T-helper 2 cell treated with Interferon-gamma antibody and Interleukin-4, amounts not matched to agents 100 ng/mL and 5 ng/mL, for 36 hours (primary cell): Measurements from ENCODE around the gene LMTK3. TPM values are rescaled to one million over a fixed set of nuclear protein-coding genes. Genes with fewer than 3 reads are reported as not detected.

ENCODE experiments used
- intact Hi-C: fragments of 100-400 bp; cut with micrococcal nuclease; formaldehyde crosslinking; loops from one replicate; pipeline ENCODE4 v1.15.1; 2023
- total RNA-seq: library from RNA; stranded (reverse); gene quantifications from 2 replicates; pipeline ENCODE4 v1.2.3, GENCODE V29; 2022

LMTK3 gene
- total RNA-seq, 1 donor from 2014 or later = 3.4 TPM

DNA sequence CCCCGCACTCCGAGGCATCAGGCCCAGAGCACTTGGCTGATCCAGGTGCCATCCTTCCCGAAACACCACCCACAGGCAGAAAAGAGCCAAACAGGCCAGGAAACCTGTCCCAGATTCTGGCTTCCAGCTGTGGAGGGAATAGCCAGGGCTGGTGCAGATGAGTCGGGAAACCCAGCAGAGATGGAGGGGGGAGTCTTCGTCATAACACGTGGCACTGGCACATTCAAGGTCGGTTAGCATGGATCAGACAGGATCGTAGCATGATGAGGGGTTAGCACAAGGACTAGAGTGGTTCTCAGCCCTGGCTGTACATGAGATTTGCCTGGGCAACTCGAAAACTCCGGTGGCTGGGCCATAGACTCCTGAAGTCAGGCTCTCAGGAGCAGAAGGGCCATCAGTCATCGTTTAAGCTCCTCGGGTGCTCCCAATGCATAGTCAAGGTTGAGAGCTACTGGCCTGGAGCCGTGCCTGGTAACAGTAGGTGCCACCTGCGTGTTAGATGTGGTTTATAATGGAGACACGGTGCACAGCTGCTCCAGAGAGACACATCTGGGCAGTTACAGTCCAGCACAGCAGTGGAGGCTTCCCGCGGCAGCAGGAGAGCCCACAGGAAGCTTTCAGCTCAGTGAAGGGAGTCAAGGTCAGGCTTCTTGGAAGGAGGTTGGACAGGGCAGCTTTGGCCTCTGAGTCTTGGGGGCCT, 36.1 kb downstream of the LMTK3 start:
- intact Hi-C loops = no loop called here

DNA sequence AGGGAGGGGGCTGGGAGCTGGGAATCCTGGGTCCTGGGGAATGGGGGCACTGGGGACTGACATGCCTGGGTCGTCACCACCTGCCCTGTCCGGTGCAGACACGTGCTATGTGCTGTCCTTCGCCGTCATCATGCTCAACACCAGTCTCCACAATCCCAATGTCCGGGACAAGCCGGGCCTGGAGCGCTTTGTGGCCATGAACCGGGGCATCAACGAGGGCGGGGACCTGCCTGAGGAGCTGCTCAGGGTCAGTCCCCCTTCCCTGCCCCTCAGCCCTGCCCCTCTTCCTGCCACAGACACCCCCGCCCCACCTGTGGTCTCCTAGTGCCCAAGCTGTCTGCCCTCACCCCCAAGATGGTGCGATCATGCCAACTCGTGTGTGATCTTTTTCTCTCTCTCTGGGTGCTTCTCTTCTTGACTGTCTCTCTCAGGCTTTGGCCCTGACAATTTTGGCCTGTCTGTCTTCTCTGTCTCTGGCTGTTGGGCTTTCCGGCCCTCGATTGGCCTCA, 37.5 kb downstream of the LMTK3 start:
- intact Hi-C loops = no loop called here

DNA sequence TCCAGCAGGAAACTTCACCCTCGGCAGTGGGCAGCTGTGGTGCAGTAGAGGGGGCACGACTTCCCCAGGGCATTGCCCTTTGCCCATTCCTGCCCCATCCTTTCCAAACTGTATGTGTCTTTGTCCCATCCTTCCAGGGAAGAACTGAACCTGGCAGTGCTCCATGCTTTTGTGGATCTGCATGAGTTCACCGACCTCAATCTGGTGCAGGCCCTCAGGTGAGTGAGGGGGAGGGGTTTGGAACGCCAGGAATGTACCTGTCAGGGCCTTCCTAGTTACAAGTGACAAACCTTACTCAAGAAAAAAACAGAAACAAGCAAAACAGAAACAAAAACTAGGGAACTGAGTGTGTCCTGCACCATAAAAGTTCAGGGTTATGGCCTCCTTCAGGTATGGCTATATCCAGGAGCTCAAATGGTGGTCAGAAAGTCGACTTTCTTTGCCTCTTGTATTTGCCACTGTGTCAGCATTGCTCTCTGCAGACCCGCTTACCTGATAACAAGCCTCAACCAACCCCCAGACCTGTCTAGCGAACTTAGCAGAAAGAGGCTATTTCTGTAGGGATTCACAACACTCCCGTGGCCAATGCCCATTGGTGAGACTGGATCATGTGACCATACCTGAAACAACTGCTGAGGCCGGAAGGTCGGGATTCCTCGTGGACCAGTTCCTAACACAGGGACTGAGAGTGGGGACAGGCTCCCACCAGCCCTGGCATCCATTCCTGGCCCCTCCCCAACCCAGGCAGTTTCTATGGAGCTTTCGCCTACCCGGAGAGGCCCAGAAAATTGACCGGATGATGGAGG, 38.3 kb downstream of the LMTK3 start:
- intact Hi-C loops = no loop called here

DNA sequence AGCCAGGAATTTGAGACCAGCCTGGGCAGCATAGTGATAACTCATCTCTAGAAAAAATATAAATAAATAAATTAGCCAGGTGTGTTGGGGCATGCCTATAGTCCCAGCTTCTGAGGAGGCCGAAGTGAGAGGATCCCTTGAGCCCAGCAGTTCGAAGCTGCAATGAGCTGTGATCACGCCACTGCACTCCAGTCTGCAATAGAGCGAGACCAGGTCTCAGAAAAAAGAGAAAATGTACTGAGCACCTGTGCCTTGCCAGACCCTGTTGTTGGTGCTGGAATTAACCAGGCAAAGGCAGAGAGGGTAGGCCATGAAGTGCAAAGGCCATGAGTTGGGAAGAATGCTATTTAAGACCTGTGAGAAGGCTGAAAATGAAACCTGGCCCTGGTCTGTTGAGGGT, 39.8 kb downstream of the LMTK3 start:
- intact Hi-C loops = no loop called here

DNA sequence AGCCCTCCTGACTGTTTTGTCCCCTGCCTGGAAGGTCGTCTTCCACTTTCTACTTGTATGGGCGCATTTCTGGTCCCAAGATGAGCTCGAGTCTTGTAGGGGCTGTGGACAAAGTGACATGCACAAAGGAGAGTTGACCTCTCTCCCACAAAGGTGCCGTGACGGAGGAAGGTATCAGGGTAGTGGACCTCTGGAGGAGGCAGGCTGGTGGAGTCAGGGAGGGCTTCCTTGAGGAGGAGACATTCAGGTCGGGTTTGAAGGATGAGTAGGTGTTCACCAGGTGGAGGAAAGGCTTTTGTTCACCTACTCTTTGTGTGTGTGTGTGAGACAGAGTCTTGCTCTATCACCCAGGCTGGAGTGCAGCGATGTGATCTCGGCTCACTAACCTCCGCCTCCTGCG, 40.8 kb downstream of the LMTK3 start:
- intact Hi-C loops = no loop called here

DNA sequence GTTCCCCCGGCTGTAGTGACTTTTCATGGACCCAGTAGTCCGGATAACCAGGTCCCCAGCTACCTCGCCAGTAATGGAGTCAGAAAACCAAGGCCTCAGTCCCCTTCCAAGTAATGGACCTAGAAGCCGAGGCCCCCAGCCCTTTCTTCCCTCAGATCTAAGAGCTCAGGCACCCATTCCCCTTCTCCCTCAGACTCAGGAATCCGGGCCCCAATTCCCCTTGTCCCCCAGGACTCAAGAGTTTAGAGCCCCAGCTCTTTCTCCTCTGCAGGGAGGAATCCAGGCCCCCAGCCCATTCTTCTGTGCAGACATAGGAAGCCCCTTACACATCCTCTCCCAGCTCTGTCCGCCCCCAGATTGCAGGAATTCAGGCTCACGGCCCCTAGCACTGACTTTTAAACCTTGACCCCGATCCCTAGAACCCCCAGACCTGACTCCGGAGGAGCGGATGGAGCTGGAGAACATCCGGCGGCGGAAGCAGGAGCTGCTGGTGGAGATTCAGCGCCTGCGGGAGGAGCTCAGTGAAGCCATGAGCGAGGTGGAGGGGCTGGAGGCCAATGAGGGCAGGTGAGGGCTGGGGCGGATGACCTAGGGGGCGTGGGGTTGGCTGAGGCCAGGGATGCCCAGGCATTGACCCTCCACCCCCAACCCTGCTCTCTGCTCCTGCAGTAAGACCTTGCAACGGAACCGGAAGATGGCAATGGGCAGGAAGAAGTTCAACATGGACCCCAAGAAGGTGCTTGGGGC, 41.5 kb downstream of the LMTK3 start:
- intact Hi-C loops = loop anchor here (1.0 to 2.0 kb wide), 7 partner anchors 23 to 140 kb away; partner anchors contain the start of genes GRWD1, KDELR1 and TMEM143

DNA sequence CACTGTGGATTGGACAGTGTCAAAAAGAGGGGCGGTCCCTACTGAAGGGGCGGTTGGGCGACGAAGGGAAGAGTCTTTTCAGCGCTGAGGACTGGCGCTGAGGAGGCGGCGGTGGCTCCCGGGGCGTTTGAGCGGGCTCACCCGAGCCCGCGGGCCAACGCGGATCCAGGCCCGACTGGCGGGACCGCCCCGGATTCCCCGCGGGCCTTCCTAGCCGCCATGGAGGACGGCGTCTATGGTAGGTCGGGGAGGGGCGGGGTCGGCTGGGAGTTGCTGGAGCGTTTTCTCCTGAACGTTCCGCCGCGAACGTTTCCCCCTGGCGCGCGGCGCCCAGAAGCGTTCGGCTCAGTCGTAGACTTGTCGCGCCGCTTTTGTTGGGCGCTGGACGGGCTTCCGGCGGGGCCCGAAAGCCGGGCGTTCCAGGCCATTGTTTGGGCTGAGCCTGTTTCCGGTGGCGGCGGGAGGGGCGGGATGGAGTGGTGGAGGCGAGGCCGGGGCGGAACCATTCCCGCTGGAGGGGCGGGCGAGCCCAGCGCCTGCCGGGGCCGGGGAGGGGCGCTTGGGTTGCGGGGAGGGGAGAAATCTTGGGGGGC, 42.2 kb downstream of the LMTK3 start, which contains the start of gene CYTH2:
CYTH2 (plus strand) TSS at position 81 of the 593 bp plus-strand sequence; CDS start at position 220, 139 bp downstream.
- intact Hi-C loops = loop anchor here (1.0 to 2.0 kb wide), 7 partner anchors 23 to 139 kb away; partner anchors contain the start of genes GRWD1, KDELR1 and TMEM143

DNA sequence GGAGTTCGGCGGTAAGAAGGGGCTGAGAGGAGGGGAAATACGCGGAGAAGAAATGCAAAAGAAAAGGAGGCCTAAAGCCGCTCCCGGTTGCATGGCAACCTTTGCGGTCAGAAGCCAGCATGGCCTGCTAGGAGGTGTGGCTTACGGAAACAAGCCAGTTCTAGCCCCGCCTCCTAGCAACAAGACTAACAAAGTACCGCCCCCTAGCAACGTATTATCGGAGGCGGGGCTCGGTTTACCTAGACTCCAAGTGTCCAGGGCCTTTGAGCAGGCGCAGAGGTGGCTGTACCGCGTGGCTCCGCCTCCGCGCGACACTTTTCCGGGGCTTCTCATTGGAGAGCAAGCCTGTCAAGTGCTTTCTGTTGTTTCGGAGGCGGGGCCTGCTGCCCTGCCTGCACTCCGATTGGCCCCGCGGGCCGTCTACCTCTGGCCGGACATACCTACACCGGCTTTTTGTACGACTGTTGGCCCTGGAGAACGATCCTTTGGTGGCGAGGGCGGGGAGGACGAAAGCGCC, 42.8 kb downstream of the LMTK3 start:
- intact Hi-C loops = loop anchor here (1.0 to 2.0 kb wide), 7 partner anchors 24 to 139 kb away; partner anchors contain the start of genes GRWD1, KDELR1 and TMEM143

DNA sequence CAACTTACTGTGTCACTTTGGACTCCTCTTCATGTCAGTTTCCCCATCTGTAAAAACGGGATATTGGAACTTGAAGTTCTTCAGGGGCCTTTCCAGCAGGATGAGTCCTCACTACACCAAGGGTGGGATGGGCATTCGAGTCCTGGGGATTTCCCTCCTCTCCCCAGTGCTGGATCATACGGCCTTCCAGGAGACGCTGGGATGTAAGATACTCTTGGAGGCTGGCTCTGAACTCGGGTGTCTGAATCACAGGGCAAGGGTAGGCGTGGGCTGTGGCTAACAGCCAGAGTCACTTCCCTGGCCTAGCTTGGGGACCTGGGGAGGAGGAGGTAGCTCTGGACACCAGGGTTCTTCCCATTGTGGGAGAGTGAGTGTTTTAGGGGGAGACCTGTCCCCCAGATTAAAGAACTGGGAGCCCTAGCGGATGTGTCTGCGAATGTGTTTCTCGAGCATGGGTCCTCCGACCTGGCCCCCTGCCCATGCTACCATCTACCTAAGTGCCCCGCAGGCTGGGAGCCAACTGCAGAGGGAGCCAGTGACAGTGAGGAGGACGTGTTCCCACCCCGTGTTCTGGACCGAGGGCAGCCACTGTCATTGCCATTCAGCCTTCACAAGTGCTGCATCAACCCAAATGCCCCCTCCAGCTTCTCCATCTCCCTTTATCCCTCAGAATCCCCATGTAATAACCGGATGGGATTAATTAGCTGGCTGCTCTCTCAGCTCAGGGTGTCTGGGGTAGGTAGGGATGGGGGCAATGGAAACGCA, 44.9 kb downstream of the LMTK3 start:
- intact Hi-C loops = no loop called here

DNA sequence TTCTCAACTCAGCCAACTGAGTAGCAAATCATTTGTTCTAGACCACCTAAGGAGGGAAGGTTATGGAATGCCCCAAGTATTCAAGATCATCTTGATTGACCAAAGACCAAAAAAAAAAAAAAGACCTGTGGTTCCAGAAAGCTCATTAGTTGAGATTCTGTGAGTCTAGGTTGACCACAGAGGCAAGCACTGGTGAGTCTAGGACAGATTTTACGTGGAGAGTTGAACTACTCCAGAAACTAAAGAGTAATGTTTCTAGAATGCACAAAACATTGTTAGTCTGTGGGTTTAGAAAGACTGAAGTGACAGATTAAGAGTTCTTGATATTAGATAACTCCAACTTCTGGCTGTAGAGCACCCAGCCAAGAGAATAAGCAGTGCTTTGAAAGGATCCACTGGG, 46.4 kb downstream of the LMTK3 start:
- intact Hi-C loops = no loop called here

DNA sequence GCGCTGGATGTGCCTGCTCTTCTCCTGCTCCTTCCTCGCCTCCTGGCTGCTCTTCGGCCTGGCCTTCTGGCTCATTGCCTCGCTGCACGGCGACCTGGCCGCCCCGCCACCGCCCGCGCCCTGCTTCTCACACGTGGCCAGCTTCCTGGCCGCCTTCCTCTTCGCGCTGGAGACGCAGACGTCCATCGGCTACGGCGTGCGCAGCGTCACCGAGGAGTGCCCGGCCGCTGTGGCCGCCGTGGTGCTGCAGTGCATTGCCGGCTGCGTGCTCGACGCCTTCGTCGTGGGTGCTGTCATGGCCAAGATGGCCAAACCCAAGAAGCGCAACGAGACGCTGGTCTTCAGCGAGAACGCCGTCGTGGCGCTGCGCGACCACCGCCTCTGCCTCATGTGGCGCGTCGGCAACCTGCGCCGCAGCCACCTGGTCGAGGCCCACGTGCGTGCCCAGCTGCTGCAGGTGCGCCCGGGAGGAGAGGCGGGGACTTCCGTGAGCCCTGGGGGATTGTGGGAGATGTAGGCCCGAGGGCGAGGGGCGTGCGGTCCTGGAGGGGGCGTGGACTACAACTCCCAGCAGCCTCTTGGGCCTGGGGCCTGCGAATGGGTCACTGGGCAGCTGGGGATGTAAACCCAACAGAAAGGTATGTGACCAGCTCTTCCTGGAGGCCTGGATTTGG, 49.5 kb downstream of the LMTK3 start:
- intact Hi-C loops = no loop called here

DNA sequence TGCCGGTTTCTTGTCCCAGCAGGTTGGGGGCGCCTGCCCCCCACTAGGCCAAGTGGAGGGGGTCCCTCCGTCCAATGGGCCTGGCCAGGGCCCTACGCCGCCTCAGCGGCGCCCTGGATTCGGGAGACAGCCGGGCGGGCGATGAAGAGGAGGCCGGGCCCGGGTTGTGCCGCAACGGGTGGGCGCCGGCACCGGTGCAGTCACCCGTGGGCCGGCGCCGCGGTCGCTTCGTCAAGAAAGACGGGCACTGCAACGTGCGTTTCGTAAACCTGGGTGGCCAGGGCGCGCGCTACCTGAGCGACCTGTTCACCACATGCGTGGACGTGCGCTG, 50.0 kb downstream of the LMTK3 start:
- intact Hi-C loops = no loop called here

DNA sequence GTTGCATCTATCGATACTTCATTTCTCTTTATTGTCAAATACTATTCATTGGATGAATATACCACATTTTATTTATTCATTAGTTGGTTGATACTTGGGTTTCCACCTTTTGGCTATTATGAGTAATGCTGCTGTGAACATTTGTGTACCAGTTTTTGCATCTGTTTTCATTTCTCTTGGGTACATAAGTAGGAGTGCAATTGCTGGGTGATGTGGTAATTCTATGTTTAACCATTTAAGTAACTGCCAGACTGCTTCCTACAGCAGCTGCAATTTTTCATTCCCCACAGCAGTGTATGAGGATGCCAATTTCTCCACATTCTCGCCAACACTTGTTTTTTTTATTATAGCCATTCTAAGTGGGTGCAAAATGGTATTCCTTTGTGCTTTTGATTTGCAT, 53.6 kb downstream of the LMTK3 start:
- intact Hi-C loops = no loop called here

DNA sequence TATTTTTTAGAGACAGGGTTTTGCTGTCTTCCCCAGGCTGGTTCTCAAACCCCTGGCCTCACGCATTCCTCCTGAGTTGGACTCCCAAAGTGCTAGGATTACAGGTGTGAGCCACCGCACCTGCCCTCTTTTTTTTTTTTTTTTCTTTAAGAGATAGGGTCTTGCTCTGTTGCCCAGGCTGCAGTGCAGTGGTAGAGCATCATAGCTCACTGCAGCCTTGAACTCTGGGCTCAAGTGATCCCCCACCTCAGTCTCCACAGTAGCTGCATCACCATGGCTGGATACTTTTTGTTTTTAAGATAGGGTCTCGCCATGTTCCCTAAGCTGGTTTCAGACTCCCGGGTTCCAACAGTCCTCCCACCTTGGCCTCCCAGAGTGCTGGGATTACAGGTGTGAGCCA, 54.8 kb downstream of the LMTK3 start:
- intact Hi-C loops = no loop called here

DNA sequence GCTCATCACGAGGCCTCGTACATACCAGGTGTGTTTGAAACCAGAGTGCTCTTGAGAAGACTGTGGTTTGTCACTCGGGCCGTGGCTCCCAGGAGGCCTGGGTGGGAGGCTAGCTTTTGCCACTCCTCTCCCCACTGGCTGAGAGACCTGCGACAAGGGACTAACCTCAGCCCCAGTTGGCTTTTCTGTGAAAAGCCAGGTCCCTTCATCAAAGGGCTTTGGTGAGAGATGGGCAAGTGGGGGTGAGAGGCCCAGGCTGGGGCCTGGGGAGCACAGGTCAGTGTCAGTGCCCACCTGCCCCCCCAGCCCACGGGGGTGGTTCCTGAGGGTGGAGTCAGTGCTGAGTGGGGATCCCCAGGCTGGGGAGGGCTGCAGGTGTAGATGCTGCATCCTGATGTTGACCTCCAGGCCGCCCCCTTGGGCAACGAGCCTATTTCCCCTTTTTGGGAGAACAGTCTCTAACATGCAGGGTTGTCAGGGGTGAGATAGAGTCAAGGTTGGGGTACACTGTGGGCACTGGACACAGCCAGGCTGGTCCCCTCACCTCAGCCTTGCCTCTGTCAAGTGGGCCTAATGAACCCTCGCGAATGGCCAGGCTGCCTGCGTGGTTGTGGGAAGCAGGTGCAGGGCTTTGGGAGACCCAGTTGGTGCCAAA, 55.6 kb downstream of the LMTK3 start:
- intact Hi-C loops = no loop called here

DNA sequence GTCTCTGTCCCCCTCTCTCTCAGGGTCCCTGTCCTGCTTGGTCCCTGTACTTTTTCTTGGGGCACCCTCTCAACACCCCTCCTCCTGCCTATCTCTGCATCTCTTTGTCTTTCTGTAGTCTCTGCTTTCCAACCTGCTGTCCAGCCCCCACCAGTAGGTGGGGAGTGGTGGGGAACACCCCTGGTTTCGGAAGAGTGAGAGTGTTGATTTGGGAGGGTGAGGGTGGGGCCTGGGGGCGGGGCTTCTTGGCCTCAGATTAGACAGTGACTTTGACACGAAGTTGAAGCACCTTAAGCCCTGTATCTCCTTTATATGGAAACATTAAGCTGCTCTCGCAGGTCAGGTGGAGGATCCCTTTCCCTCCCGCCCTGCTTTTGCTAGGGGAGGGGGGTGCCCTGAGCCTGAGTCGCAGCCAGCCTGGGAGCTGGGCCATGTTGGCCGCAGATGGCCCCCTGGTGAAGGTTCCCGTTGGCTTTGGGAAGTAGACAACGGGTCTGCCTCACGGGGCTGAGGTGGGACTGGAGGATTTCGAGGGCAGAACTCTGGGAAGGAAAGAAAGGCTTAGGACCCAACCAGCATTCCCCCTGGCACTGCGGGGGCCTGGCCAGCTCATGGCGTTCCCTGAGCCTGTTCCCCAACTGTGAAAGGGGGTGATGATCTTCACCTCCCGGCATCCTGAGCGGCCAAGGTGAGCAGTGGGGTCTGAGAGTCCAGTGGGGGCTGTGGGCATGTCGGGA, 56.3 kb downstream of the LMTK3 start, which contains the start of gene KCNJ14:
KCNJ14 (plus strand) TSS at position 404 of the 737 bp plus-strand sequence. CDS start 6,151 bp downstream, outside the sequence.
- intact Hi-C loops = no loop called here

DNA sequence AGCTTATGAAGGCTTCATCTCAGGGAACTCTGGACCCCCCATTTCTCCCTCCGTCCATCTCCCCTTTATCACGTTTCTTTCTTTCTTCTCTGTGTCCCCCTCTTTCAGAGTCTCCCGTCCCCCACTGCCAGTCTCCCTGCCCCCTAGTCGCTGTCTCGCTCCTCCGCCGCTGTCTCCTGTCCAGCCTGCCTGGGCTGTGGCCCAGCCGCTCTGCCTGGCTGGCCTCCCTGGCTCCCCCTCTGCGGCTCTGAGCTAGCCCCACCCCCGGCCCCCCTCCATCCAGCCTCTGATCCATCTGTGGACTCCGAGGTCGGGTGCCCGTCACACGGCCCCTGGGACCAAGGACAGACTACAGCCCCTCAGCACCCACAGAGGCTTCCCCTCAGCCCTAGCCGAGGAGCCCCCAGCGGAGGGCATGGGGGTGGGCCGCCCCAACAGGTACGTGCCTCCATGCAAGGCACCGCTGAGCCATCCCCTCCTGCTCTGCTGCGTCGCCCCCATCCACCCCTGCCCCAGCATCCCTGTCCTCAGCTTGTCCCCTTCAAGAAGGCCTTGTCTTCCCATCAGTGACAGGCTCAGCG, 57.4 kb downstream of the LMTK3 start:
- intact Hi-C loops = no loop called here
